Small intestine (tissue), 7 donors: ENCODE results near the gene HRH4. TPM values are rescaled to one million over a fixed set of nuclear protein-coding genes. Genes with fewer than 3 reads are reported as not detected.

Source experiments
- DNase-seq, 2 donors: peaks; one replicate each; pipeline versions ENCODE4 v3.0.0 to v3.0.0-alpha.2; 2013
- FAIRE-seq: peaks from 2 replicates; lab custom pipeline; 2012; peaks lifted over from hg19 to GRCh38; lab: Jason Lieb, UNC
- H3K27ac ChIP-seq, 3 donors: one replicate each; pipeline ENCODE4 v1.5.1; 2013; ENCODE audit warnings: low read length in 2 of 3, mild to moderate bottlenecking in 2 of 3, control low read depth in 1 of 3, inconsistent platforms in 1 of 3, low read depth in 1 of 3, moderate library complexity in 1 of 3
- H3K27me3 ChIP-seq, 3 donors: one replicate each; pipeline ENCODE4 v1.6.1; 2013; ENCODE audit warnings: low read length in 3 of 3, inconsistent platforms in 1 of 3; ENCODE audit not compliant: control insufficient read depth in 3 of 3, insufficient read depth in 3 of 3
- H3K36me3 ChIP-seq, 3 donors: one replicate each; pipeline ENCODE4 v1.6.1; 2013; ENCODE audit warnings: low read length in 3 of 3, inconsistent platforms in 1 of 3, low read depth in 1 of 3, mild to moderate bottlenecking in 1 of 3, moderate library complexity in 1 of 3; ENCODE audit not compliant: control insufficient read depth in 3 of 3, insufficient read depth in 2 of 3
- H3K4me1 ChIP-seq, 3 donors: one replicate each; pipeline ENCODE4 v1.6.1; 2013; ENCODE audit warnings: low read length in 2 of 3, inconsistent platforms in 1 of 3, low read depth in 1 of 3, mild to moderate bottlenecking in 1 of 3, moderate library complexity in 1 of 3; ENCODE audit not compliant: control insufficient read depth in 3 of 3, insufficient read depth in 2 of 3
- H3K4me3 ChIP-seq, 3 donors: one replicate each; pipeline ENCODE4 v1.5.1; 2013; ENCODE audit warnings: low read length in 3 of 3, control low read depth in 1 of 3, inconsistent platforms in 1 of 3, low read depth in 1 of 3, mild to moderate bottlenecking in 1 of 3, moderate library complexity in 1 of 3
- H3K9me3 ChIP-seq, 2 donors: one replicate each; pipeline ENCODE4 v1.6.1; 2013; ENCODE audit warnings: low read depth in 1 of 2, low read length in 1 of 2; ENCODE audit not compliant: control insufficient read depth in 2 of 2, insufficient read depth in 1 of 2
- WGBS, 3 donors: extraction: QIAGEN DNeasy Blood & Tissue Kit; methylation state at CpG; one replicate each; pipeline ENCODE4 v1.1.7; 2013; 5-methylcytosine and 5-hydroxymethylcytosine counted together
- polyA plus RNA-seq, 4 donors: library from polyadenylated mRNA; stranded (reverse) in 3 of 4; unstranded in 1 of 4; fragments of 200-250 nt in 3 of 4; fragments of 120-200 nt in 1 of 4; gene quantifications; one replicate each; pipeline versions ENCODE4 v1.2.1 to v1.2.3, GENCODE V29; 2013
- donor health status: healthy with polysubstance abuse.
- donor health status: control.
- donor health status: control.
- donor health status: Bipolar disorder and iron deficiency.
- donor health status: healthy.

The HRH4 gene
- polyA plus RNA-seq, 4 donors = 0.03 TPM; not detected in 3

DNA sequence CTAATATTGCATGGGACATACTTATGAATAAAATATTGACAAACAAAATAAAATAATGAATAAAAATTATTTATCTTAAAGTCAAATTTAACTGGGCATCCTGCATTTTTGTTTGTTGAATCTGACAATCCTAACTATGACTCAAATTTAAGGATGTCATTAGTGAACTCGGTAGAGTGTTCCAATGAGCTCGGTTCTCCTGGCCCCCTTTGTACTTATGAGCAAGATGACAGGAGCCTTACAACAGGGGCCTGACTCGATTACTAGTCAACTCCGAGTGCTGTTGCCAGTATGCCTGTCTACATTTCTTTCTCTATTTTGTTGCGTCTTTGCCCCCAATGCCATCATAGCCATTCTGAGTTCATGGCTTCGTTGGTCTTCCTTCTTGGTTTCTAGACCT is 40.3 kb downstream of the HRH4 start:
- no peak overlapping the region for H3K27ac ChIP-seq
- H3K9me3 ChIP-seq = no peaks in the 10 kb centered on the region
- no peak overlapping the region for H3K4me3 ChIP-seq
- H3K4me1 ChIP-seq = no peaks in the 10 kb centered on the region
- WGBS, 3 donors = 88 to 89% (median 89%) methylated on average over 6 of the region's 6 CpGs
- H3K36me3 ChIP-seq = no peaks in the 10 kb centered on the region
- no peaks in the 10 kb centered on the region for H3K27me3 ChIP-seq
- DNase-seq (no peak), FAIRE-seq (no peak)

DNA sequence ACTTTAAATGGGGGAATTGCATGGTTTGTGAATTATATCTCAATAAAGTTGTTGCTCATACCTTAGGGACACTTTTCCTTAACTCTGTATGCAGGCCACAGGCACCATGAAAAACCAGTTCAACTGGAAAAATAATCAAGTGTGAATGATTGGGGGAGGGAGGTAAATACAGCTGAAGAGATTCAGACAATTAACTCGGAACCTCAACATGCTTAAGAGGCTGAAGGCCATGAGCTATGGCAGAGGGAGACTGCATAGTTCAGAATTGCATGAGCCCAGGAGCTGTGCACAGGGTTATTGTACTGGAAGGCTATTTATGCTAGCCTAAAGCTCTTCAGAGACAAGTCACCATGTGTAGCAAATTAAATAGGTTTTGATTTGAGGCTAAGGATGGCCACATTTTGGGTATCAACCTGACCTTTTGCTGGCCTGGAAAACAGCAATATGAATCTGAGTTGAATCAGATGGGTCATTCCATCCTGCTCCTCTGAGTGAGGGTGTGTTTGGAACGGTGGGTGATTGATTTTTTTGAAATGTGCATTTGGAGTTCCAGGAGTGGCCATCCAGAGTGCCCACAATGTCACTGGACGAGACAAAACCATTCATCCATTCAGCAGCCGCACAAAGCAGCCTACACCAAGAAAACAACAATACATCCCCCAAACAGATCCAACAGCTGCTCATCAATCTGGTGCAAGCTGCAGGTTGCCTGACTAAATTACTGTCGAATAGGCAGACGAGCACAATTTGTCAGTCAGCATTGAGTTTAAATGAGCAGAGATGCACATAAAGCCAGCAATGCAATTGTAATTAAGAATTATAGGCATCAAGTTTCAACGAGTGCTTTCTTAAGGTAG is 42.5 kb downstream of the HRH4 start:
- DNase-seq (no peak), FAIRE-seq (no peak)
- H3K4me1 ChIP-seq = no peaks in the 10 kb centered on the region
- no peaks in the 10 kb centered on the region for H3K9me3 ChIP-seq
- H3K36me3 ChIP-seq = no peaks in the 10 kb centered on the region
- no peak overlapping the region for H3K27ac ChIP-seq
- no peak overlapping the region for H3K4me3 ChIP-seq
- WGBS, 3 donors = 75 to 81% (median 78%) methylated on average over 7 of the region's 7 CpGs
- H3K27me3 ChIP-seq = no peaks in the 10 kb centered on the region

DNA sequence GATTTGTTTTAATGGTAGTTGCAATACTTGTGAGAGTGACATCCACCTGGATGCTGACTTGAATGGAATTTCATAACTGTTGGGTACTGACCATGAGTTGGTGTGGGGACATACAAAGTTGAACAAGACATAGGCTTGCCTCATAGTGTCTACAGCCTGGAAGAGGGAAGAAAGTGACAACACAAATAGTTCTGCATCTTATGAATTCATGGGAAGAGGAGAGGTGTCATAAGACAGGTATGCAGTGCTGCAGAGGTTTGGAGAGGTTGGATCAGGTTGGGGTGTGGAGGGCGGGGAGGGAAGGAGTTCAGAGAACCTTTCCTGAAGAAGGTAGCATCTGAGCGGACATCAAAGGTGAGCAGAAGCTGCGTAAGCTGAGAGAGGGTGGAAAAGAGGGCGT is 44.0 kb downstream of the HRH4 start:
- no peaks in the 10 kb centered on the region for H3K36me3 ChIP-seq
- 80 to 91% (median 89%) methylated on average over 4 of the region's 4 CpGs for WGBS, 3 donors
- no peak overlapping the region for H3K27ac ChIP-seq
- no peak overlapping the region for H3K4me3 ChIP-seq
- H3K4me1 ChIP-seq = no peaks in the 10 kb centered on the region
- H3K27me3 ChIP-seq = no peaks in the 10 kb centered on the region
- DNase-seq (no peak), FAIRE-seq (no peak)
- no peaks in the 10 kb centered on the region for H3K9me3 ChIP-seq

DNA sequence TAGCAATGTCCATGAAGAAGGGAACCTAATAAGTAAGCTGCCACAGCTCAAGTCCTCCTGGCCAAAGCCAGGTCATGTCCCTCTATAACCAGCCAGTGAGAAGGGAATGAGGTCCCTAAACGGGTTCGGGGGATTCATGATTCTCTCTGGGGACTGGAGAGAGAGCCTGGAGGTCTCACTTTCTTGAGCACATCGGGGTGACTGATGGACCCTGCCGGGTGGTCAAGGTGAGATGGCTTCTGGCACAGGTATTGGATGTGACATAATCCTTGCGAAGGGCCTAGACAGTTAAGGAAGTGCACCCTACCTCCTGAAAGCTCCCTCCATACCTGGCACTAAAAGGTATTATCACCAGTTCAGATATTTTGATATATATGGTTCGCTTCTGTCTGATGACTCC is 45.7 kb downstream of the HRH4 start:
- H3K36me3 ChIP-seq = no peaks in the 10 kb centered on the region
- H3K4me3 ChIP-seq = no peak overlapping the region
- no peak for DNase-seq
- no peak for FAIRE-seq
- no peaks in the 10 kb centered on the region for H3K9me3 ChIP-seq
- H3K27ac ChIP-seq = no peak overlapping the region
- H3K27me3 ChIP-seq = no peaks in the 10 kb centered on the region
- 90 to 93% (median 91%) methylated on average over 6 of the region's 6 CpGs for WGBS, 3 donors
- H3K4me1 ChIP-seq = no peaks in the 10 kb centered on the region

DNA sequence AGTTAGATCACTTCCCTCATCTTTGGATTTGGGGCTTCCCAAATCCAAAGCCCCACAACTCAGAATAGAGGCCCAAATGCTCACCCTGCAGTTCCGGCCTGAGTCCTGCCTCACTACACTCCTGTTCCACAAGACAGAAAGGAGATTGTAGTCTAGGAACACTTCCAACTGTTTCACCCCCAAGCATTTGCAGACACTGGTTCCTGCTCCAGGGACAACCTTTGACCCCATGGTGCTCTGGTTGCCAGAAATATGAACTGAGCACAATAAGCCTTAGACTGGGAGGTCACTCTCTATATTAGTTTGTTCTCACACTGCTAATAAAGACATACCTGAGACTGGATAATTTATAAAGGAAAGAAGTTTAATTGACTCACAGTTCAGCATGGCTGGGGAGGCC is 49.0 kb downstream of the HRH4 start:
- 30 to 65% (median 46%) methylated on average over 1 of the region's 1 CpG for WGBS, 3 donors
- no peak overlapping the region for H3K27ac ChIP-seq
- FAIRE-seq (no peak), DNase-seq (peak in 1 of 2 donors; percentile 71)
- H3K36me3 ChIP-seq = no peaks in the 10 kb centered on the region
- no peaks in the 10 kb centered on the region for H3K9me3 ChIP-seq
- H3K4me3 ChIP-seq = no peak overlapping the region
- H3K27me3 ChIP-seq = no peaks in the 10 kb centered on the region
- H3K4me1 ChIP-seq = no peaks in the 10 kb centered on the region

DNA sequence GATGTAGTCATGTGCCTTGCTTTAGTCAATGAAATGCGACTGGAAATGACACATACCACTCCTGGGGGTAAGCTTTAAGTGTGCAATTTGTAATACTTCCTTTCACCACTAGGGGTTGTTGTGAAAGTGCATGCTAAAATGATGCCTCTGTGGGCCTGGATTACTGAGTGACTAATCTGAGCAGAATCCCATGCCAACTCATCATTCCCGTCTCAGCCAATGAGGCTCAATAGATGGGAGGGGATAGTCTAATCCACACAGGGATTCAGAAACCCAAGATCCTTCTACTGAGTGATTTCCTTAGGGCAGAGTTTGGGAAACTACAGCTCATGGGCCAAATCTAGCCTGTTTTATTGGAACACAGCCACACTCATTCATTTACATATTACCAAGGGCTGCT is 54.0 kb downstream of the HRH4 start:
- no peaks in the 10 kb centered on the region for H3K4me1 ChIP-seq
- no peak overlapping the region for H3K27ac ChIP-seq
- no peak overlapping the region for H3K4me3 ChIP-seq
- DNase-seq (peak; percentile 22 to 24), FAIRE-seq (no peak)
- 60 to 65% (median 65%) methylated on average over 2 of the region's 2 CpGs for WGBS, 3 donors
- no peaks in the 10 kb centered on the region for H3K36me3 ChIP-seq
- H3K9me3 ChIP-seq = peaks cover 0 to 2% of the 10 kb centered on the region in 2 donors
- no peaks in the 10 kb centered on the region for H3K27me3 ChIP-seq

DNA sequence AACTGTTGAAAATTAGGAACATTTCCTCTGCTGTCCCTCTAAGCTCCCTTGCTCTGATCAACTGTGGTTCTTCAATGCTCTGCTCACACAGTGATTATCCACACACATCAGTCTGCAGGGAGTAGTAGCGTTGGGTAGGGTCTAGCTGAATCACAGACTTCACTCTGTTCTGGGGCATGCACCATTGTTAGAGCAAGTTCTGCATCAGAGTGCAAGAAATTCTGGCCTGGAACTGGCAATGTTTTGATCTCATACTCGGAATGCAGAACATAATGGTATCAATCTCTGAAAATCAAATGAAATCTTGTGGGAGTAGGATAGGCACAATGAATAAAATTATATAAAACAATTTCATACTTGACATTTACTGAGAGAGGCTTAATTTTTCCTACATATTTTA is 55.3 kb downstream of the HRH4 start:
- DNase-seq (no peak), FAIRE-seq (no peak)
- Histone ChIP-seq H3K27ac (no peak overlapping the region), H3K36me3 (no peaks in the 10 kb centered on the region), H3K4me3 (no peak overlapping the region), H3K9me3 (peaks cover 0 to 2% of the 10 kb centered on the region in 2 donors), H3K4me1 (no peaks in the 10 kb centered on the region), H3K27me3 (no peaks in the 10 kb centered on the region)
- 81 to 88% (median 88%) methylated on average over 2 of the region's 2 CpGs for WGBS, 3 donors

DNA sequence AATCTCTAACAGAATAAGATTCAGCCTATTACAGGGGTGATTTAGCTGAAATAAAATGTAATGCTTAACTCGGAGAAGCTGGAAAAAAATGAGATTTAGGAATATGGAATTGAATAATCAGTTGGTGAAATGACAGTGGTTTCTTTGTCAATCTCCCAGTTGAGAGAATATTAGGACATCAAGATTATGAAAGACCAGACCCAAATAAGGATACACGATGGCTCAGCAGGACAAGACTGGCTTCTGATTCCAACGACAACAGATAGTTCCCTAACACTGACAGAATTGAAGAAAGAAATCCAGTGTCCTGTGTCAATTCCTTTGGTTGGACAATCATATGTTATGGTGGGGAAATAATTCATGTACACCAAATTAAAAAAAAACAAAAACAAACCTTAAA is 55.8 kb downstream of the HRH4 start:
- Histone ChIP-seq H3K36me3 (no peaks in the 10 kb centered on the region), H3K27me3 (no peaks in the 10 kb centered on the region), H3K27ac (no peak overlapping the region), H3K4me3 (no peak overlapping the region), H3K4me1 (no peaks in the 10 kb centered on the region), H3K9me3 (peaks cover 0 to 2% of the 10 kb centered on the region in 2 donors)
- no peak for FAIRE-seq
- WGBS, 3 donors = 83 to 87% (median 85%) methylated on average over 3 of the region's 3 CpGs
- DNase-seq = no peak

DNA sequence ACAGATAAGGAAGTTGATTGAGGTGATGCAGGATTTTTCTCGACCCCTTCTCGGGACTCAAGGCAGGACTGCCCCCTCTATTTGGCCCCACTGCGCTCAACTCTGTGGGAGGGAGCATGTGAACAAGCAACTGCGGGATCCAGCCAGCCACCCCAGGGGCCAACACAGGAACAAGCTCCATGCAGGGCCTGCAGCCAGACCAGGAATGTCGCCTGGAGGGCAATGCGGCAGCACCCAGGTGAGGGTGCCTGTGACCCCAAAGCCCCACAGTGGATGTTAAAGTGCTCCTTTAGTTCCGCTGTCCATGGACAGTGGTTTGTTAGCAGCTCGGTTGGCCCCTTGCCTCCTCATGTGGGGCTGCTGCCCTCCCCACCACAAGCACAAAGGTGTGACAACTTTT is 57.1 kb downstream of the HRH4 start:
- H3K36me3 ChIP-seq = no peaks in the 10 kb centered on the region
- FAIRE-seq (no peak), DNase-seq (no peak)
- WGBS, 3 donors = 94 to 95% (median 94%) methylated on average over 8 of the region's 8 CpGs
- H3K27ac ChIP-seq = no peak overlapping the region
- peaks cover 0 to 2% of the 10 kb centered on the region in 2 donors for H3K9me3 ChIP-seq
- H3K4me3 ChIP-seq = no peak overlapping the region
- no peaks in the 10 kb centered on the region for H3K4me1 ChIP-seq
- no peaks in the 10 kb centered on the region for H3K27me3 ChIP-seq
